Pancreas (tissue), 10 donors: ENCODE results near the gene ACSL3. TPM values are rescaled to one million over a fixed set of nuclear protein-coding genes. Genes with fewer than 3 reads are reported as not detected.
A peak's percentile ranks its signal among the peaks of the same experiment; 100 is the strongest.

Source experiments
- ATAC-seq, 4 donors: fragments of 200-7000 bp; cut with Tn5 transposase; one replicate each; pipeline versions ENCODE4 v1.8.0 to v1.9.1; 2020; ENCODE audit warnings: mild to moderate bottlenecking in 4 of 4, moderate library complexity in 4 of 4
- DNase-seq, 6 donors: peaks; one replicate each; pipeline ENCODE4 v3.0.0-alpha.2; 2020
- FAIRE-seq: peaks from 2 replicates; lab custom pipeline; 2012; peaks lifted over from hg19 to GRCh38; lab: Jason Lieb, UNC
- H3K27ac ChIP-seq, 4 donors: fragments of 200-600 bp; sonication (generic); 1 replicate in 3 of 4; 2 replicates in 1 of 4; pipeline versions ENCODE4 v1.5.0 to v1.8.0; 2020
- H3K27me3 ChIP-seq, 4 donors: fragments of 200-600 bp; one replicate each; pipeline ENCODE4 v1.8.0; 2021
- H3K36me3 ChIP-seq, 3 donors: fragments of 200-600 bp; sonication (generic) in 1 of 3; one replicate each; pipeline versions ENCODE4 v1.5.0 to v1.8.0; 2020 to 2021
- H3K4me1 ChIP-seq, 3 donors: fragments of 200-600 bp; one replicate each; pipeline ENCODE4 v1.8.0; 2021
- H3K4me3 ChIP-seq, 4 donors: fragments of 200-600 bp; sonication (generic) in 2 of 4; one replicate each; pipeline versions ENCODE4 v1.5.0 to v1.8.0; 2020 to 2021
- H3K9me3 ChIP-seq, 4 donors: fragments of 200-600 bp; one replicate each; pipeline ENCODE4 v1.8.0; 2021
- WGBS, 2 donors: extraction: QIAGEN DNeasy Blood & Tissue Kit; methylation state at CpG; one replicate each; pipeline ENCODE4 v1.1.7; 2013; 5-methylcytosine and 5-hydroxymethylcytosine counted together
- intact Hi-C, 3 donors: fragments of 100-400 bp; cut with DNase I; formaldehyde crosslinking; loops; one replicate each; pipeline versions ENCODE4 v1.11.1 to v1.14.2; 2022
- polyA plus RNA-seq, 2 donors: library from polyadenylated mRNA; stranded (reverse); fragments of 200-250 nt; gene quantifications; one replicate each; pipeline ENCODE4 v1.2.3, GENCODE V29; 2013
- total RNA-seq, 6 donors: library from RNA; stranded (reverse); fragmentation: NEBNext Ultra II Directional in 4 of 6; extraction: Animal tissue kit (Norgen Biotek cat#: 25700) in 4 of 6; gene quantifications; one replicate each; pipeline versions ENCODE4 v1.2.1 to v1.2.4, GENCODE V29; 2021 to 2023
- TF ChIP-seq, protein P1 (sequence below), 4 donors: fragments of 200-600 bp; sonication (generic) in 3 of 4; IDR thresholded peaks; one replicate each; pipeline versions ENCODE4 v1.5.0 to v1.8.0; 2021; ENCODE audit warnings: antibody characterized with exemption in 4 of 4
- donor health status: healthy with polysubstance abuse.
- donor health status: DM: no; HTN: no; CAD: no; lungs with moderate emphysema.
- donor health status: DM: no; HTN: no; CAD: no.
- donor health status: control.
- donor health status: control.
- donor health status: Bipolar disorder and iron deficiency.
- donor health status: DM: yes; HTN: yes; CAD: no.
- donor health status: DM: no; HTN: no; CAD: no.
- donor health status: DM: no; HTN: no; CAD: no.
- donor health status: DM: yes; HTN: yes; CAD: no.

ACSL3 gene
- total and polyA plus RNA-seq, 8 donors, result 4.7 to 32.0 (median 15.9) TPM

DNA sequence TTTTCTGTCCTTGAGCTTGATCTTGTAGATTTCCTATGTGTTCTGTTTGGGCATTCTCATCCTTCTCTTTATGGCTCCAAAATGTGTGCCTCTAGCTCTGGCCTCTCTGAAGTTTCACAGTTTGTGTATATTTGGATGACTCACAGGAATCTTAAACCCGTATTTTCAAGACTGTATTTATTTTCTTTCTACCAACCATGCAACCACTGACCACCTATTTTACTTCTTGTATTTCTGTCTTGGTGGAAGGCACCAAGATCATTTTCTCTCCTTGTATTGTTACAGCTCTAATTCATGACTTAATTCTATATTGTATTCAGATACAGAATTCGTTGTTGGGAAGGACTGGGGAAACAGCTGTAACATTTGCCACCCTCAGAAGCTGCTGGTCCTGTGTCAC lies 39.5 kb downstream of the ACSL3 start:
- WGBS, 2 donors, result 39 to 49% methylated on average over 2 of the region's 2 CpGs
- peaks cover 0 to 8% (median 5%) of the 10 kb centered on the region in 3 donors for H3K4me1 ChIP-seq
- no peak overlapping the region for H3K27ac ChIP-seq
- H3K27me3 ChIP-seq, result no peaks in the 10 kb centered on the region
- no peaks in the 10 kb centered on the region for H3K36me3 ChIP-seq
- ATAC-seq (no peak), FAIRE-seq (no peak), DNase-seq (no peak)
- intact Hi-C loops, result loop anchor here in 2 of 3 donors (10.0 kb wide), 1 partner anchor 196 kb away; no protein-coding TSS in a partner anchor
- TF ChIP-seq, protein P1, sequence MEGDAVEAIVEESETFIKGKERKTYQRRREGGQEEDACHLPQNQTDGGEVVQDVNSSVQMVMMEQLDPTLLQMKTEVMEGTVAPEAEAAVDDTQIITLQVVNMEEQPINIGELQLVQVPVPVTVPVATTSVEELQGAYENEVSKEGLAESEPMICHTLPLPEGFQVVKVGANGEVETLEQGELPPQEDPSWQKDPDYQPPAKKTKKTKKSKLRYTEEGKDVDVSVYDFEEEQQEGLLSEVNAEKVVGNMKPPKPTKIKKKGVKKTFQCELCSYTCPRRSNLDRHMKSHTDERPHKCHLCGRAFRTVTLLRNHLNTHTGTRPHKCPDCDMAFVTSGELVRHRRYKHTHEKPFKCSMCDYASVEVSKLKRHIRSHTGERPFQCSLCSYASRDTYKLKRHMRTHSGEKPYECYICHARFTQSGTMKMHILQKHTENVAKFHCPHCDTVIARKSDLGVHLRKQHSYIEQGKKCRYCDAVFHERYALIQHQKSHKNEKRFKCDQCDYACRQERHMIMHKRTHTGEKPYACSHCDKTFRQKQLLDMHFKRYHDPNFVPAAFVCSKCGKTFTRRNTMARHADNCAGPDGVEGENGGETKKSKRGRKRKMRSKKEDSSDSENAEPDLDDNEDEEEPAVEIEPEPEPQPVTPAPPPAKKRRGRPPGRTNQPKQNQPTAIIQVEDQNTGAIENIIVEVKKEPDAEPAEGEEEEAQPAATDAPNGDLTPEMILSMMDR (IDR thresholded peaks at IDR 0.05), result no peak
- H3K4me3 ChIP-seq, result no peak overlapping the region
- no peaks in the 10 kb centered on the region for H3K9me3 ChIP-seq

GRCh38 chr2:222902660-222903059 lies 41.8 kb downstream of the ACSL3 start:
- no peak overlapping the region for H3K27ac ChIP-seq
- H3K4me1 ChIP-seq, result peaks cover 0 to 11% (median 5%) of the 10 kb centered on the region in 3 donors
- intact Hi-C loops, result loop anchor here in 2 of 3 donors (10.0 kb wide), 1 partner anchor 198 kb away; no protein-coding TSS in a partner anchor

DNA sequence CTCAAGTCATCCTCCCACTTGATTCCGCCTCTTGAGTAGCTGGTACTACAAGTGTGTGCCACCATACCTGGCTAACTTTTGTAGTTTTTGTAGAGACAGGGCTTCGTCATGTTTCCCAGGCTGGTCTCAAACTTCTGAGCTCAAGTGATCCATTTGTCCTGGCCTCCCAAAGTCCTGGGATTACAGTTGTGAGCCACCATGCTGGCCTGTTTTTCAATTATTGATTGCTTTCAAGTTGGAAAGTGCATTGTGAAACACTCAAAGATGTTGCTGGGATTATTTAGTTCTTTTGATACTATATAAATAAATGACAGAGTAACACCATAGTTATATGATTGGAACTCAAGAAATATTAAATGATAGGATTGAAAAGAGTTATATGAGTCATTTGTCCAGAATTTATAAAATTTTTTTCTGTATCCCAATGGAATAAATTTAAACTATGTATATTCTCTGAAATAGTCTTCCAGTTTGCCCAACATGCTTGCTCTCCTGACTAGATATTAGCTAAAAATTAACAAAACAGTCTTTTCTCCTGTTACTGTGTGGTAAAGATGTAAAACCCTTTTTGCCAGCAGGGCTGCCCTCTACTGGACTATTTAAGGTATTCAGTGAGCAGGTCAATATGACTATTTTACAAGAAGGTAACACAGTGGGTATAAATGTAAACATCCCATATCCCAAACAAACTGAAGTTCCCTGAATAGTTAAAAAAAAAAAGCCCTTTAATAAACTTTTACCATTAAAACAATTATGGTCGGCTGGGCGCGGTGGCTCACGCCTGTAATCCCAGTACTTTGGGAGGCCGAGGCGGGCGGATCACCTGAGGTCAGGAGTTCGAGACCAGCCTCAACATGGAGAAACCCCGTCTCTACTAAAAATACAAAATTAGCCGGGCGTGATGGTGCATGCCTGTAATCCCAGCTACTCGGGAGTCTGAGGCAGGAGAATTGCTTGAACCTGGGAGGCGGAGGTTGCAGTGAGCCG lies 42.7 kb downstream of the ACSL3 start:
- Histone ChIP-seq H3K4me1 (peaks cover 0 to 11% (median 5%) of the 10 kb centered on the region in 3 donors), H3K27ac (no peak overlapping the region), H3K27me3 (no peaks in the 10 kb centered on the region), H3K9me3 (no peaks in the 10 kb centered on the region), H3K36me3 (no peaks in the 10 kb centered on the region), H3K4me3 (no peak overlapping the region)
- FAIRE-seq (peak; percentile 34), ATAC-seq (peak; percentile 78 to 92 (median 90)), DNase-seq (peak in 2 of 6 donors; percentile 14 to 43)
- TF ChIP-seq, protein P1 (IDR thresholded peaks at IDR 0.05), result peak; percentile 26 to 61 (median 58)
- WGBS, 2 donors, result 82 to 87% methylated on average over 15 to 16 of the region's 16 CpGs
- intact Hi-C loops, result loop anchor here in 2 of 3 donors (10.0 kb wide), 1 partner anchor 199 kb away; no protein-coding TSS in a partner anchor

More at GRCh38 chr2:222902660-222903059, 41.8 kb downstream of the ACSL3 start:
- TF ChIP-seq, protein P1 (IDR thresholded peaks at IDR 0.05), result no peak
- ATAC-seq (peak in 1 of 4 donors; percentile 14), FAIRE-seq (no peak), DNase-seq (no peak)
- H3K27me3 ChIP-seq, result no peaks in the 10 kb centered on the region
- 76 to 85% methylated on average over 4 of the region's 4 CpGs for WGBS, 2 donors
- H3K9me3 ChIP-seq, result no peaks in the 10 kb centered on the region
- H3K36me3 ChIP-seq, result no peaks in the 10 kb centered on the region
- H3K4me3 ChIP-seq, result no peak overlapping the region

DNA sequence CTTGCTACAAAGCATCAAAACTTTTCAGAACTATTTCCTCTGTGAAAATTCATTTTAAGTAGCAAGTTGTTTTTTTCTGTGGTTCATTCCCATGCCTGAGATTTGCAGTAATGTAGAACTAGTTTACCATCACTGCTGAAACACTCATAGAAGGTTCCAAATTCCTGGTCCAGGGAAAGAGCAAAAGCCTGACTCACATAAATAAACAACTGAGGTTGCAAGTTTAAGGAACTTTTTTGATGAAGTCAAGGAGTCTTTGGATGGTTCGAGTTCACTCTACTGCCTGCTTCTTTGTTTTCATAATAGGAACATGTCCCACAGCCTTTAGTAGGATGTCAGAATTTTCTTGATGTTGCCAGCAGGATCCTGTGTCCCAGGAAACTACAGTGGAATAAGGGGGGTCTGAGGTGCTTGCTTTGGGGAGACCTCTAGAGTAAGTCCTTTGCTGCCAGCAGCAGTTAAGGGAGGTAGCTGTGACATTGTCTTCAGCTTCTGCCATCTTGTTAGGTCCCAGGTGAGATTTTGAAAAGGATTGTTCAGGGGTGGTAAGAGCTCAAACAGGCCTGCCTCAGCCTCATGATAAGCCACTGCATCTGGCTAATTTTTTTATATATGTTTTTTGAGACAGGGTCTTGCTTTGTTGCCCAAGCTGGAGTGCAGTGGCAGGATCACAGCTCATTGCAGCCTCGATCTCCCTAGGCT lies 43.9 kb downstream of the ACSL3 start:
- FAIRE-seq (no peak), ATAC-seq (peak in 2 of 4 donors; percentile 7 to 35), DNase-seq (no peak)
- intact Hi-C loops, result loop anchor here in 2 of 3 donors (10.0 kb wide), 1 partner anchor 200 kb away; no protein-coding TSS in a partner anchor
- H3K27me3 ChIP-seq, result no peaks in the 10 kb centered on the region
- WGBS, 2 donors, result 77 to 82% methylated on average over 2 of the region's 2 CpGs
- H3K9me3 ChIP-seq, result no peaks in the 10 kb centered on the region
- H3K4me1 ChIP-seq, result peaks cover 0 to 11% (median 5%) of the 10 kb centered on the region in 3 donors
- TF ChIP-seq, protein P1 (IDR thresholded peaks at IDR 0.05), result no peak
- H3K4me3 ChIP-seq, result no peak overlapping the region
- H3K36me3 ChIP-seq, result peaks cover 0 to 10% (median 0%) of the 10 kb centered on the region in 3 donors
- H3K27ac ChIP-seq, result no peak overlapping the region
